Measurements from ENCODE around the gene LIN37. TPM values are rescaled to one million over a fixed set of nuclear protein-coding genes. Genes with fewer than 3 reads are reported as not detected.
"Not testable (repeated sequence)": the region's sequence is repeated elsewhere in the genome, so short reads cannot be mapped to it uniquely, and the experiment has no call there.

The LIN37 gene
- total and polyA plus RNA-seq, 4 donors: 4.4 to 16.2 (median 13.8) TPM

GRCh38 chr19:35766571-35767104 lies 18.3 kb downstream of the LIN37 start:
- whole genome bisulfite sequencing, 2 donors: 88 to 90% methylated on average over 9 to 11 of the region's 11 CpGs
- Histone ChIP-seq H3K4me3 (no peak overlapping the region), H3K4me1 (ENCODE audit: control insufficient read depth in 5 of 5, insufficient read depth in 5 of 5, low read length in 5 of 5) (no peaks in the 10 kb centered on the region), H3K36me3 (ENCODE audit: control insufficient read depth in 4 of 4, insufficient read depth in 4 of 4, low read length in 4 of 4) (peaks cover 0 to 28% (median 9%) of the 10 kb centered on the region in 4 donors), H3K27ac (ENCODE audit: low read depth in 1 of 2, low read length in 1 of 2) (no peak overlapping the region), H3K9ac (ENCODE audit: insufficient read depth in 1 of 2, low read length in 2 of 2) (no peak overlapping the region), H3K9me3 (ENCODE audit: control insufficient read depth in 4 of 4, insufficient read depth in 3 of 4, low read length in 3 of 4) (no peaks in the 10 kb centered on the region), H3K27me3 (ENCODE audit: control insufficient read depth in 3 of 3, insufficient read depth in 3 of 3, low read length in 2 of 3) (no peaks in the 10 kb centered on the region)
- no peak for DNase-seq
- TF ChIP-seq, protein P1, sequence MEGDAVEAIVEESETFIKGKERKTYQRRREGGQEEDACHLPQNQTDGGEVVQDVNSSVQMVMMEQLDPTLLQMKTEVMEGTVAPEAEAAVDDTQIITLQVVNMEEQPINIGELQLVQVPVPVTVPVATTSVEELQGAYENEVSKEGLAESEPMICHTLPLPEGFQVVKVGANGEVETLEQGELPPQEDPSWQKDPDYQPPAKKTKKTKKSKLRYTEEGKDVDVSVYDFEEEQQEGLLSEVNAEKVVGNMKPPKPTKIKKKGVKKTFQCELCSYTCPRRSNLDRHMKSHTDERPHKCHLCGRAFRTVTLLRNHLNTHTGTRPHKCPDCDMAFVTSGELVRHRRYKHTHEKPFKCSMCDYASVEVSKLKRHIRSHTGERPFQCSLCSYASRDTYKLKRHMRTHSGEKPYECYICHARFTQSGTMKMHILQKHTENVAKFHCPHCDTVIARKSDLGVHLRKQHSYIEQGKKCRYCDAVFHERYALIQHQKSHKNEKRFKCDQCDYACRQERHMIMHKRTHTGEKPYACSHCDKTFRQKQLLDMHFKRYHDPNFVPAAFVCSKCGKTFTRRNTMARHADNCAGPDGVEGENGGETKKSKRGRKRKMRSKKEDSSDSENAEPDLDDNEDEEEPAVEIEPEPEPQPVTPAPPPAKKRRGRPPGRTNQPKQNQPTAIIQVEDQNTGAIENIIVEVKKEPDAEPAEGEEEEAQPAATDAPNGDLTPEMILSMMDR (IDR thresholded peaks at IDR 0.05; ENCODE audit: control extremely low read depth, extremely low read depth): no peak
- no peak for ATAC-seq (ENCODE audit: insufficient read depth, low FRiP score)

DNA sequence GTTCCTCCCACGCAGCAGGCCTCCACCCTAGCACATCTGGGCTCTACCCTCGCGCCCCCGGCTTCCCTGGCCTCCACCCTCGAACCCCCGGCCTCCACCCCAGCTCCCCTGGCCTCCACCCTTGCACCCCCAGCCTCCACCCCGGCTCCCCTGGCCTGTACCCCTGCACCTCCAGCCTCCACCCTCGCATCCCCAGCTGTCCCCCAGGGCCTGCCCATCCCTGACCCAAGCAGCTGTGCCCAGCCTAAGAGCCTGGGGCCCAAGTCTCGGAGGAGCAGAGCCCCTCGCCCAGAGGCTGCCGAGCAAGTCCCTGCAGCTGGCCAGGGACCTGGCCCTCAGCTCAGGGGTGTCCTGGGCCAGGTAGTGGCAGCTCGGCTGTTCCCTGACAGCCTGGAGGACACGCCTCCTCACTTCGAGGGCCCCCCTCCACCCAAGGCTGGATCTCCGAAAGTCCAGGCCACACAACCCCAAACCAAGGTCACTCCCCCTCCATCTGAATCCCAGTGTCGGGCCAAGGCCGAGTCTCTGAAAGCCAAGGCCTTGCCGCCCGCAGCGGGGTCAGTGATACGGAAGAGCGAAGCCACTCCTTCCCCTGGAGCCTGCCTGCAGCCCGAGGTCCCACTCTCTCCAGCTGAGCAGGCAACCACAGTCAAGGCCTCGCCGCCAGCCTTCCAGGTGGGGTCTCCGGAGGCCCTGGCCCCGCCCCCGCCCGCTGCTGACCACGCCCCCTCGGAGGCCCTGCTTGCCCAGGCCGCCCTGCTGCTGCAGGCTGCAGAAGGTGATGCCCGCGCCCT lies 19.1 kb downstream of the LIN37 start:
- 82 to 86% methylated on average over 33 to 34 of the region's 34 CpGs for WGBS, 2 donors
- Histone ChIP-seq H3K9ac (ENCODE audit: insufficient read depth in 1 of 2, low read length in 2 of 2) (no peak overlapping the region), H3K4me3 (no peak overlapping the region), H3K9me3 (ENCODE audit: control insufficient read depth in 4 of 4, insufficient read depth in 3 of 4, low read length in 3 of 4) (no peaks in the 10 kb centered on the region), H3K27ac (ENCODE audit: low read depth in 1 of 2, low read length in 1 of 2) (no peak overlapping the region), H3K27me3 (ENCODE audit: control insufficient read depth in 3 of 3, insufficient read depth in 3 of 3, low read length in 2 of 3) (no peaks in the 10 kb centered on the region), H3K4me1 (ENCODE audit: control insufficient read depth in 5 of 5, insufficient read depth in 5 of 5, low read length in 5 of 5) (no peaks in the 10 kb centered on the region), H3K36me3 (ENCODE audit: control insufficient read depth in 4 of 4, insufficient read depth in 4 of 4, low read length in 4 of 4) (peaks cover 0 to 22% (median 5%) of the 10 kb centered on the region in 4 donors)
- DNase-seq (peak; percentile 23 to 78 (median 59)), ATAC-seq (ENCODE audit: insufficient read depth, low FRiP score) (no peak)
- TF ChIP-seq, protein P1 (IDR thresholded peaks at IDR 0.05; ENCODE audit: control extremely low read depth, extremely low read depth): no peak

DNA sequence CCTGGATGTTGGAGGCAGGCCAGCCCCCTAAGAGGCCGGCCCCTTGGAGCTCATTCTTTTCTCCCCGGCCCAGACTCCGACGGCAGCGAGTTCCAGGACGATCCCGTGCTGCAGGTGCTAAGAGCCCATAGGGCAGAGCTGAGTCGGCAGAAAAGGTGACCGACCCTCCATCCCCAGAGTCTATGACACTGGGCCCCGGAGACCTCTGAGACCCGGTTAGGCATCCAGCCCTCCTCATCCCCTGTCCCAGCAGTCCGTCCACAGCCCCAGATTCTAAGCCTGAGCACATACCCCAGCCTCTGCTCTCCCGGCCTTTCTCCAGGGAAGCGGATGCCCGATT lies 19.7 kb downstream of the LIN37 start:
- Histone ChIP-seq H3K36me3 (ENCODE audit: control insufficient read depth in 4 of 4, insufficient read depth in 4 of 4, low read length in 4 of 4) (peaks cover 0 to 22% (median 5%) of the 10 kb centered on the region in 4 donors), H3K27me3 (ENCODE audit: control insufficient read depth in 3 of 3, insufficient read depth in 3 of 3, low read length in 2 of 3) (no peaks in the 10 kb centered on the region), H3K27ac (ENCODE audit: low read depth in 1 of 2, low read length in 1 of 2) (no peak overlapping the region), H3K9me3 (ENCODE audit: control insufficient read depth in 4 of 4, insufficient read depth in 3 of 4, low read length in 3 of 4) (no peaks in the 10 kb centered on the region), H3K4me1 (ENCODE audit: control insufficient read depth in 5 of 5, insufficient read depth in 5 of 5, low read length in 5 of 5) (peaks cover 0 to 2% (median 0%) of the 10 kb centered on the region in 5 donors), H3K9ac (ENCODE audit: insufficient read depth in 1 of 2, low read length in 2 of 2) (no peak overlapping the region), H3K4me3 (no peak overlapping the region)
- TF ChIP-seq, protein P1 (IDR thresholded peaks at IDR 0.05; ENCODE audit: control extremely low read depth, extremely low read depth): no peak
- no peak for DNase-seq
- WGBS, 2 donors: 73 to 75% methylated on average over 15 of the region's 15 CpGs
- ATAC-seq (ENCODE audit: insufficient read depth, low FRiP score): no peak

DNA sequence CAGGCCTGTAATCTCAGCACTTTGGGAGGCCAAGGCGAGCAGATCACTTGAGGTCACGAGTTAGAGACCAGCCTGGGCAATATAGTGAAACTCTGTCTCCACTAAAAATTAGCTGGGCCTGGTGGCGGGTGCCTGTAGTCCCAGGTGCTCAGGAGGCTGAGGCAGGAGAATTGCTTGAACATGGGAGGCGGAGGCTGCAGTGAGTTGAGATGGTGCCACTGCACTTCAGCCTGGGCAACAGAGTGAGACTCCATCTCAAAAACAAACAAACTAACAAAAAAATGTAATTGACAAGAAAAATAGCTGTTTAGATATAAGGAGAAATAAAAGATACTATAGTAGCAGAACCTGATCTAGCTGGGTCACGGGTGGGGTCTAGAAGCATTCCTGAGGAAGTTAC lies 24.0 kb downstream of the LIN37 start:
- 94 to 97% methylated on average over 5 of the region's 5 CpGs for WGBS, 2 donors
- ATAC-seq (ENCODE audit: insufficient read depth, low FRiP score); DNase-seq: not testable (repeated sequence)

More for the DNA sequence above, 24.0 kb downstream of the LIN37 start:
- H3K27ac ChIP-seq (ENCODE audit: low read depth in 1 of 2, low read length in 1 of 2); H3K9me3 ChIP-seq (ENCODE audit: control insufficient read depth in 4 of 4, insufficient read depth in 3 of 4, low read length in 3 of 4); H3K4me3 ChIP-seq; H3K27me3 ChIP-seq (ENCODE audit: control insufficient read depth in 3 of 3, insufficient read depth in 3 of 3, low read length in 2 of 3); H3K36me3 ChIP-seq (ENCODE audit: control insufficient read depth in 4 of 4, insufficient read depth in 4 of 4, low read length in 4 of 4); H3K9ac ChIP-seq (ENCODE audit: insufficient read depth in 1 of 2, low read length in 2 of 2): not testable (repeated sequence)
- peaks cover 0 to 19% (median 6%) of the 10 kb centered on the region in 5 donors for H3K4me1 ChIP-seq (ENCODE audit: control insufficient read depth in 5 of 5, insufficient read depth in 5 of 5, low read length in 5 of 5)

Measured in lung (tissue), 12 donors.